PC-3 (cell line): ENCODE results near the gene ERRFI1.

ENCODE experiments used
- CTCF ChIP-seq: fragments of 300-600 bp; sonication (generic); conservative IDR thresholded peaks from 2 replicates; pipeline ENCODE4 v1.5.1; 2017; ENCODE audit warnings: antibody characterized with exemption, low read depth, mild to moderate bottlenecking, low read length
- EZH2 ChIP-seq: fragments of 300-600 bp; sonication (generic); IDR thresholded peaks from one replicate; pipeline ENCODE4 v1.6.1; 2017; ENCODE audit warnings: antibody characterized with exemption, mild to moderate bottlenecking, low read length; ENCODE audit not compliant: unreplicated experiment

- TF ChIP-seq CTCF (no peak), EZH2 (no peak)
These were observed 36.2 kb downstream of the ERRFI1 start for GRCh38 chr1:7989762-7990428.
